GM12878 (cell line): Measurements from ENCODE around the gene ODAD4. TPM values are rescaled to one million over a fixed set of nuclear protein-coding genes. Genes with fewer than 3 reads are reported as not detected.

Experiments
- ATAC-seq: fragments of 200-7000 bp; cut with Tn5 transposase; 3 replicates; pipeline ENCODE4 v1.9.1; 2020; ENCODE audit warnings: mild to moderate bottlenecking, moderate library complexity
- BruUV-seq: library from RNA; stranded (reverse); fragments of 400-500 nt; replicated peaks from 2 replicates; lab custom pipeline; 2021; lab: Mats Ljungman, UMichigan
- CTCF ChIA-PET: fragments of 300-600 bp; sonication (Branson Sonifier 250); formaldehyde crosslinking; extraction: SDS; loops from one replicate; lab custom pipeline; 2021; ENCODE audit warnings: inconsistent platforms; lab: Yijun Ruan, JAX
- POLR2A ChIA-PET: fragments of 350-600 bp; formaldehyde crosslinking; extraction: SDS; loops from one replicate; lab custom pipeline; 2021; ENCODE audit warnings: inconsistent platforms; lab: Charles Lee
- RAD21 ChIA-PET: fragments of 300-600 bp; sonication (Branson Sonifier 250); formaldehyde crosslinking; loops from one replicate; lab custom pipeline; 2023; ENCODE audit warnings: antibody characterized with exemption; ENCODE audit not compliant: unreplicated experiment; lab: Charles Lee
- SMC1A ChIA-PET: fragments of 300-600 bp; sonication (Branson Sonifier 250); formaldehyde crosslinking; loops from one replicate; lab custom pipeline; 2023; ENCODE audit not compliant: unreplicated experiment, uncharacterized antibody; lab: Charles Lee
- DNase-seq: peaks from one replicate; pipeline ENCODE4 v3.0.0-alpha.2; 2011; ENCODE audit warnings: low read depth, low spot score
- FAIRE-seq: peaks from 3 replicates; lab custom pipeline; 2011; peaks lifted over from hg19 to GRCh38; lab: Jason Lieb, UNC
- H2AFZ ChIP-seq: 2 replicates; pipeline ENCODE4 v1.6.0; 2011; ENCODE audit warnings: low read depth, low read length, control low read depth; ENCODE audit not compliant: control insufficient read depth
- H3K27ac ChIP-seq: 2 replicates; pipeline ENCODE4 v1.5.1; 2011; ENCODE audit warnings: control low read depth; ENCODE audit not compliant: control insufficient read depth, insufficient read depth
- H3K27me3 ChIP-seq, 2 experiments: replicated peaks in 1 of 2; 2 replicates each; pipeline versions ENCODE4 v1.6.0 to v1.6.1; 2011; ENCODE audit warnings: low read length in 1 of 2; ENCODE audit not compliant: control insufficient read depth in 2 of 2, insufficient read depth in 2 of 2
- H3K36me3 ChIP-seq, 2 experiments: 2 replicates each; pipeline ENCODE4 v1.5.1; 2011; ENCODE audit warnings: low read length in 1 of 2; ENCODE audit not compliant: control insufficient read depth in 2 of 2, insufficient read depth in 2 of 2
- H3K4me1 ChIP-seq: 2 replicates; pipeline ENCODE4 v1.6.1; 2011; ENCODE audit warnings: mild to moderate bottlenecking, low read length, moderate library complexity, mixed read lengths; ENCODE audit not compliant: control insufficient read depth, insufficient read depth
- H3K4me2 ChIP-seq: 2 replicates; pipeline ENCODE4 v1.6.0; 2011; ENCODE audit warnings: control low read depth; ENCODE audit not compliant: control insufficient read depth, insufficient read depth
- H3K4me3 ChIP-seq: fragments of 200-600 bp; sonication (generic); 2 replicates; pipeline ENCODE4 v1.5.1; 2016
- H3K79me2 ChIP-seq: 2 replicates; pipeline ENCODE4 v1.6.0; 2011; ENCODE audit warnings: low read length; ENCODE audit not compliant: control insufficient read depth, insufficient read depth
- H3K9ac ChIP-seq: 2 replicates; pipeline ENCODE4 v1.8.0; 2011; ENCODE audit warnings: low read length, control low read depth, mixed read lengths; ENCODE audit not compliant: control insufficient read depth, insufficient read depth
- H3K9me3 ChIP-seq: replicated peaks from 3 replicates; pipeline ENCODE4 v1.5.1; 2011; ENCODE audit warnings: mild to moderate bottlenecking, low read length; ENCODE audit not compliant: control insufficient read depth, insufficient read depth
- H4K20me1 ChIP-seq: 2 replicates; pipeline ENCODE4 v1.6.0; 2011; ENCODE audit not compliant: control insufficient read depth, insufficient read depth
- CHD2 ChIP-seq: IDR thresholded peaks from 2 replicates; pipeline ENCODE4 v1.6.1; 2011; ENCODE audit warnings: low read depth, low read length, improper control_type of control experiment, borderline replicate concordance
- E2F8 ChIP-seq: fragments of 450-650 bp; IDR thresholded peaks from 2 replicates; pipeline ENCODE4 v1.6.1; 2018; ENCODE audit warnings: mild to moderate bottlenecking, low read depth, moderate library complexity; ENCODE audit not compliant: partially characterized antibody
- EZH2 ChIP-seq: IDR thresholded peaks from 2 replicates; pipeline ENCODE4 v1.6.1; 2012; ENCODE audit warnings: low read depth, mild to moderate bottlenecking, control low read depth, inconsistent platforms, low read length, borderline replicate concordance; ENCODE audit not compliant: control insufficient read depth
- FOXK2 ChIP-seq: fragments of 450-650 bp; IDR thresholded peaks from 2 replicates; pipeline ENCODE4 v1.6.1; 2017; ENCODE audit warnings: mild to moderate bottlenecking, moderate library complexity
- MTA3 ChIP-seq: IDR thresholded peaks from 2 replicates; pipeline ENCODE4 v1.6.1; 2012; ENCODE audit warnings: low read length, inconsistent platforms, borderline replicate concordance
- USF1 ChIP-seq: IDR thresholded peaks from 2 replicates; pipeline ENCODE4 v1.6.1; 2011; ENCODE audit warnings: borderline replicate concordance, low read depth, mild to moderate bottlenecking, moderate library complexity, mixed read lengths, low read length; ENCODE audit not compliant: insufficient read depth; ENCODE audit errors: extremely low read length
- ZBTB11 ChIP-seq: fragments of 450-650 bp; formaldehyde crosslinking; IDR thresholded peaks from 2 replicates; pipeline ENCODE4 v1.5.0; 2022; ENCODE audit warnings: mild to moderate bottlenecking, missing genetic modification characterization
- WGBS: methylation state at CpG from one replicate; pipeline ENCODE4 v1.1.6; 2016; ENCODE audit warnings: low lambda C conversion rate; ENCODE audit not compliant: insufficient replicate concordance, insufficient coverage; ENCODE audit errors: missing lambda C conversion rate; 5-methylcytosine and 5-hydroxymethylcytosine counted together
- in situ Hi-C: fragments of 300-500 bp; cut with MboI; formaldehyde crosslinking; loops from 9 replicates; pipeline ENCODE4 v1.14.3; 2018; ENCODE audit warnings: mixed read lengths
- intact Hi-C: fragments of 100-400 bp; cut with micrococcal nuclease; formaldehyde crosslinking; loops from one replicate; pipeline ENCODE4 v1.14.2; 2022; ENCODE audit not compliant: unreplicated experiment
- polyA plus RNA-seq, 11 experiments: library from polyadenylated mRNA; depleted of rRNA in 4 of 11; unstranded in 6 of 11; stranded (reverse) in 5 of 11; fragments of >200 nt; fragmentation: Nextera tagmentation in 4 of 11; fragmentation: Illumina TruSeq in 1 of 11; extraction: Ambion mirVana in 4 of 11; extraction: Trizol in 1 of 11; gene quantifications; 1 replicate in 1 of 11; 2 replicates in 10 of 11; pipeline versions ENCODE4 v1.2.1 to v1.2.3, GENCODE V29; 2011 to 2016; ENCODE audit warnings: inconsistent platforms in 2 of 11, missing spikeins in 2 of 11, low read depth in 1 of 11
- total RNA-seq, 4 experiments: library from RNA; depleted of rRNA in 3 of 4; stranded (reverse); fragments of >200 nt in 3 of 4; fragmentation: Illumina TruSeq in 1 of 4; extraction: Trizol in 1 of 4; gene quantifications; 2 replicates each; pipeline versions ENCODE4 v1.2.1 to v1.2.3, GENCODE V29; 2013 to 2021
- TF ChIP-seq, protein P1 (sequence below): fragments of 450-650 bp; IDR thresholded peaks from 2 replicates; pipeline ENCODE4 v1.6.1; 2017; ENCODE audit warnings: antibody characterized with exemption, mild to moderate bottlenecking, moderate library complexity

Gene ODAD4
- total and polyA plus RNA-seq, 10 of the 15 experiments (the other 5 are each of a cell fraction or from before 2014, with no cell fraction given): 0.10 to 0.73 (median 0.35) TPM

- Histone ChIP-seq H3K4me2 (no peak overlapping the region), H3K9me3 (no peaks in the 10 kb centered on the region), H3K79me2 (no peaks in the 10 kb centered on the region), H3K27me3 (no peaks in the 10 kb centered on the region), H4K20me1 (no peaks in the 10 kb centered on the region), H2AFZ (no peak overlapping the region), H3K4me3 (no peak overlapping the region), H3K27ac (no peak overlapping the region), H3K9ac (no peak overlapping the region), H3K36me3 (peaks cover 34 to 40% of the 10 kb centered on the region in 2 experiments), H3K4me1 (no peaks in the 10 kb centered on the region)
- no TSS peak for BruUV-seq
- CTCF ChIA-PET: interaction anchor here (1.1 kb wide), 1 partner anchor 10 kb away, joined by 3 read pairs; no protein-coding TSS in a partner anchor
- ATAC-seq: no peak
- RAD21 ChIA-PET: no interaction called here
- FAIRE-seq: no peak
- POLR2A ChIA-PET: interaction anchor here (0.5 kb wide), 1 partner anchor 216 kb away, joined by 4 read pairs; no protein-coding TSS in a partner anchor
- WGBS: 88% methylated on average over 7 of the region's 7 CpGs
- TF ChIP-seq, protein P1, sequence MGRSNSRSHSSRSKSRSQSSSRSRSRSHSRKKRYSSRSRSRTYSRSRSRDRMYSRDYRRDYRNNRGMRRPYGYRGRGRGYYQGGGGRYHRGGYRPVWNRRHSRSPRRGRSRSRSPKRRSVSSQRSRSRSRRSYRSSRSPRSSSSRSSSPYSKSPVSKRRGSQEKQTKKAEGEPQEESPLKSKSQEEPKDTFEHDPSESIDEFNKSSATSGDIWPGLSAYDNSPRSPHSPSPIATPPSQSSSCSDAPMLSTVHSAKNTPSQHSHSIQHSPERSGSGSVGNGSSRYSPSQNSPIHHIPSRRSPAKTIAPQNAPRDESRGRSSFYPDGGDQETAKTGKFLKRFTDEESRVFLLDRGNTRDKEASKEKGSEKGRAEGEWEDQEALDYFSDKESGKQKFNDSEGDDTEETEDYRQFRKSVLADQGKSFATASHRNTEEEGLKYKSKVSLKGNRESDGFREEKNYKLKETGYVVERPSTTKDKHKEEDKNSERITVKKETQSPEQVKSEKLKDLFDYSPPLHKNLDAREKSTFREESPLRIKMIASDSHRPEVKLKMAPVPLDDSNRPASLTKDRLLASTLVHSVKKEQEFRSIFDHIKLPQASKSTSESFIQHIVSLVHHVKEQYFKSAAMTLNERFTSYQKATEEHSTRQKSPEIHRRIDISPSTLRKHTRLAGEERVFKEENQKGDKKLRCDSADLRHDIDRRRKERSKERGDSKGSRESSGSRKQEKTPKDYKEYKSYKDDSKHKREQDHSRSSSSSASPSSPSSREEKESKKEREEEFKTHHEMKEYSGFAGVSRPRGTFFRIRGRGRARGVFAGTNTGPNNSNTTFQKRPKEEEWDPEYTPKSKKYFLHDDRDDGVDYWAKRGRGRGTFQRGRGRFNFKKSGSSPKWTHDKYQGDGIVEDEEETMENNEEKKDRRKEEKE: no peak
- TF ChIP-seq MTA3 (no peak), USF1 (no peak), ZBTB11 (CRISPR knock-in tag) (no peak), CHD2 (no peak), E2F8 (no peak), EZH2 (no peak), FOXK2 (no peak)
- intact Hi-C loops: no loop called here
- in situ Hi-C loops: no loop called here
- SMC1A ChIA-PET: no interaction called here
- no peak for DNase-seq
These were observed 26.1 kb upstream of the ODAD4 start for GRCh38 chr17:41904242-41904841.
